ENCODE results near the gene ADGRE3.

The ADGRE3 gene

GRCh38 chr19:14570864-14571527 is 103.6 kb downstream of the ADGRE3 start:
- peaks cover 0 to 35% (median 25%) of the 10 kb centered on the region in 4 donors for H3K4me1 ChIP-seq
- peak overlapping the region; percentile 69 to 80 for H3K27ac ChIP-seq

More at GRCh38 chr19:14570864-14571527, 103.6 kb downstream of the ADGRE3 start:
- H3K36me3 ChIP-seq = peaks cover 0 to 37% (median 8%) of the 10 kb centered on the region in 3 donors
- TF ChIP-seq CTCF (IDR thresholded peaks at IDR 0.05) = no peak
- no peaks in the 10 kb centered on the region for H3K9me3 ChIP-seq
- no peak for DNase-seq
- intact Hi-C loops (cut with DNase I; ENCODE audit: low total_unique reads) = no loop called here
- H3K27me3 ChIP-seq = no peaks in the 10 kb centered on the region
- peak overlapping the region; percentile 83 to 90 for H3K4me3 ChIP-seq
